ENCODE results near the gene POU1F1. TPM values are rescaled to one million over a fixed set of nuclear protein-coding genes. Genes with fewer than 3 reads are reported as not detected.
"Not testable (repeated sequence)": the region's sequence is repeated elsewhere in the genome, so short reads cannot be mapped to it uniquely, and the experiment has no call there.

POU1F1 gene
- total and polyA plus RNA-seq, 4 donors: 0.17 to 0.24 TPM; not detected in 2

GRCh38 chr3:87261925-87262324, 14.5 kb downstream of the POU1F1 start:
- H3K9me3 ChIP-seq (ENCODE audit: control insufficient read depth, insufficient read depth, low read length): no peaks in the 10 kb centered on the region
- H3K4me3 ChIP-seq (ENCODE audit: low read depth, low read length): no peak overlapping the region
- H3K36me3 ChIP-seq (ENCODE audit: control insufficient read depth, insufficient read depth, low read length): no peaks in the 10 kb centered on the region
- H3K27ac ChIP-seq (ENCODE audit: low read depth, low read length): no peak overlapping the region
- peak in 1 of 6 donors; percentile 34 for DNase-seq (ENCODE audit: low read depth in 4 of 6, low spot score in 6 of 6)
- no peaks in the 10 kb centered on the region for H3K27me3 ChIP-seq (ENCODE audit: control insufficient read depth, insufficient read depth, low read length)
- 44% methylated on average over 1 of the region's 2 CpGs for WGBS (ENCODE audit: insufficient coverage)
- H3K4me1 ChIP-seq (ENCODE audit: control insufficient read depth, insufficient read depth, low read length): no peaks in the 10 kb centered on the region

- DNase-seq (ENCODE audit: low read depth in 4 of 6, low spot score in 6 of 6): peak; percentile 13 to 84 (median 30)
- Histone ChIP-seq H3K27ac (ENCODE audit: low read depth, low read length) (no peak overlapping the region), H3K4me3 (ENCODE audit: low read depth, low read length) (no peak overlapping the region), H3K4me1 (ENCODE audit: control insufficient read depth, insufficient read depth, low read length) (no peaks in the 10 kb centered on the region), H3K9me3 (ENCODE audit: control insufficient read depth, insufficient read depth, low read length) (no peaks in the 10 kb centered on the region), H3K36me3 (ENCODE audit: control insufficient read depth, insufficient read depth, low read length) (no peaks in the 10 kb centered on the region), H3K27me3 (ENCODE audit: control insufficient read depth, insufficient read depth, low read length) (no peaks in the 10 kb centered on the region)
- no CpG with 5 or more reads among the region's 4 CpGs for WGBS (ENCODE audit: insufficient coverage)
Measured at GRCh38 chr3:87260270-87260669, 16.1 kb downstream of the POU1F1 start.

GRCh38 chr3:87250009-87250408, 26.4 kb downstream of the POU1F1 start:
- Histone ChIP-seq H3K27me3 (ENCODE audit: control insufficient read depth, insufficient read depth, low read length) (no peaks in the 10 kb centered on the region), H3K4me1 (ENCODE audit: control insufficient read depth, insufficient read depth, low read length) (no peaks in the 10 kb centered on the region), H3K36me3 (ENCODE audit: control insufficient read depth, insufficient read depth, low read length) (peaks cover 3% of the 10 kb centered on the region), H3K27ac (ENCODE audit: low read depth, low read length) (no peak overlapping the region), H3K9me3 (ENCODE audit: control insufficient read depth, insufficient read depth, low read length) (no peaks in the 10 kb centered on the region), H3K4me3 (ENCODE audit: low read depth, low read length) (no peak overlapping the region)
- no peak for DNase-seq (ENCODE audit: low read depth in 4 of 6, low spot score in 6 of 6)
- WGBS (ENCODE audit: insufficient coverage): no CpG with 5 or more reads among the region's 1 CpG

- no peaks in the 10 kb centered on the region for H3K4me1 ChIP-seq (ENCODE audit: control insufficient read depth, insufficient read depth, low read length)
- no peak for DNase-seq (ENCODE audit: low read depth in 4 of 6, low spot score in 6 of 6)
- no CpG with 5 or more reads among the region's 1 CpG for WGBS (ENCODE audit: insufficient coverage)
- no peak overlapping the region for H3K27ac ChIP-seq (ENCODE audit: low read depth, low read length)
- H3K36me3 ChIP-seq (ENCODE audit: control insufficient read depth, insufficient read depth, low read length): peaks cover 3% of the 10 kb centered on the region
- H3K4me3 ChIP-seq (ENCODE audit: low read depth, low read length): no peak overlapping the region
- no peaks in the 10 kb centered on the region for H3K9me3 ChIP-seq (ENCODE audit: control insufficient read depth, insufficient read depth, low read length)
- no peaks in the 10 kb centered on the region for H3K27me3 ChIP-seq (ENCODE audit: control insufficient read depth, insufficient read depth, low read length)
Measured at GRCh38 chr3:87248831-87249230, 27.6 kb downstream of the POU1F1 start.

GRCh38 chr3:87248231-87248630, 28.2 kb downstream of the POU1F1 start:
- 84% methylated on average over 4 of the region's 6 CpGs for WGBS (ENCODE audit: insufficient coverage)

GRCh38 chr3:87247430-87247773, 29.0 kb downstream of the POU1F1 start:
- no CpG with 5 or more reads among the region's 1 CpG for WGBS (ENCODE audit: insufficient coverage)
- no peak for DNase-seq (ENCODE audit: low read depth in 4 of 6, low spot score in 6 of 6)
- no peaks in the 10 kb centered on the region for H3K27me3 ChIP-seq (ENCODE audit: control insufficient read depth, insufficient read depth, low read length)

More at GRCh38 chr3:87248231-87248630, 28.2 kb downstream of the POU1F1 start:
- H3K9me3 ChIP-seq (ENCODE audit: control insufficient read depth, insufficient read depth, low read length); H3K27ac ChIP-seq (ENCODE audit: low read depth, low read length); H3K4me1 ChIP-seq (ENCODE audit: control insufficient read depth, insufficient read depth, low read length); DNase-seq (ENCODE audit: low read depth in 4 of 6, low spot score in 6 of 6); H3K27me3 ChIP-seq (ENCODE audit: control insufficient read depth, insufficient read depth, low read length); H3K36me3 ChIP-seq (ENCODE audit: control insufficient read depth, insufficient read depth, low read length); H3K4me3 ChIP-seq (ENCODE audit: low read depth, low read length): not testable (repeated sequence)

GRCh38 chr3:87246662-87247429, 29.5 kb downstream of the POU1F1 start:
- no CpG with 5 or more reads among the region's 3 CpGs for WGBS (ENCODE audit: insufficient coverage)
- no peaks in the 10 kb centered on the region for H3K4me1 ChIP-seq (ENCODE audit: control insufficient read depth, insufficient read depth, low read length)
- no peak overlapping the region for H3K4me3 ChIP-seq (ENCODE audit: low read depth, low read length)
- no peak overlapping the region for H3K27ac ChIP-seq (ENCODE audit: low read depth, low read length)
- H3K36me3 ChIP-seq (ENCODE audit: control insufficient read depth, insufficient read depth, low read length): peaks cover 3% of the 10 kb centered on the region
- no peaks in the 10 kb centered on the region for H3K27me3 ChIP-seq (ENCODE audit: control insufficient read depth, insufficient read depth, low read length)
- peak in 1 of 6 donors; percentile 12 for DNase-seq (ENCODE audit: low read depth in 4 of 6, low spot score in 6 of 6)
- H3K9me3 ChIP-seq (ENCODE audit: control insufficient read depth, insufficient read depth, low read length): no peaks in the 10 kb centered on the region

More at GRCh38 chr3:87247430-87247773, 29.0 kb downstream of the POU1F1 start:
- no peak overlapping the region for H3K27ac ChIP-seq (ENCODE audit: low read depth, low read length)
- peaks cover 3% of the 10 kb centered on the region for H3K36me3 ChIP-seq (ENCODE audit: control insufficient read depth, insufficient read depth, low read length)
- no peaks in the 10 kb centered on the region for H3K9me3 ChIP-seq (ENCODE audit: control insufficient read depth, insufficient read depth, low read length)
- H3K4me1 ChIP-seq (ENCODE audit: control insufficient read depth, insufficient read depth, low read length): no peaks in the 10 kb centered on the region
- no peak overlapping the region for H3K4me3 ChIP-seq (ENCODE audit: low read depth, low read length)

- DNase-seq (ENCODE audit: low read depth in 4 of 6, low spot score in 6 of 6): no peak
- Histone ChIP-seq H3K27me3 (ENCODE audit: control insufficient read depth, insufficient read depth, low read length) (no peaks in the 10 kb centered on the region), H3K27ac (ENCODE audit: low read depth, low read length) (no peak overlapping the region), H3K36me3 (ENCODE audit: control insufficient read depth, insufficient read depth, low read length) (no peaks in the 10 kb centered on the region), H3K4me1 (ENCODE audit: control insufficient read depth, insufficient read depth, low read length) (no peaks in the 10 kb centered on the region), H3K4me3 (ENCODE audit: low read depth, low read length) (no peak overlapping the region), H3K9me3 (ENCODE audit: control insufficient read depth, insufficient read depth, low read length) (no peaks in the 10 kb centered on the region)
- WGBS (ENCODE audit: insufficient coverage): no CpG with 5 or more reads among the region's 1 CpG
Measured at GRCh38 chr3:87236093-87236492, 40.3 kb downstream of the POU1F1 start.

GRCh38 chr3:87233805-87234204, 42.6 kb downstream of the POU1F1 start:
- no peaks in the 10 kb centered on the region for H3K36me3 ChIP-seq (ENCODE audit: control insufficient read depth, insufficient read depth, low read length)
- H3K4me1 ChIP-seq (ENCODE audit: control insufficient read depth, insufficient read depth, low read length): no peaks in the 10 kb centered on the region
- H3K27ac ChIP-seq (ENCODE audit: low read depth, low read length): no peak overlapping the region
- no CpG with 5 or more reads among the region's 1 CpG for WGBS (ENCODE audit: insufficient coverage)
- H3K4me3 ChIP-seq (ENCODE audit: low read depth, low read length): no peak overlapping the region
- DNase-seq (ENCODE audit: low read depth in 4 of 6, low spot score in 6 of 6): no peak
- H3K27me3 ChIP-seq (ENCODE audit: control insufficient read depth, insufficient read depth, low read length): no peaks in the 10 kb centered on the region
- no peaks in the 10 kb centered on the region for H3K9me3 ChIP-seq (ENCODE audit: control insufficient read depth, insufficient read depth, low read length)

GRCh38 chr3:87229113-87229512, 47.3 kb downstream of the POU1F1 start:
- no peak overlapping the region for H3K27ac ChIP-seq (ENCODE audit: low read depth, low read length)
- no peaks in the 10 kb centered on the region for H3K36me3 ChIP-seq (ENCODE audit: control insufficient read depth, insufficient read depth, low read length)
- no peaks in the 10 kb centered on the region for H3K9me3 ChIP-seq (ENCODE audit: control insufficient read depth, insufficient read depth, low read length)
- DNase-seq (ENCODE audit: low read depth in 4 of 6, low spot score in 6 of 6): no peak
- H3K4me3 ChIP-seq (ENCODE audit: low read depth, low read length): no peak overlapping the region
- H3K27me3 ChIP-seq (ENCODE audit: control insufficient read depth, insufficient read depth, low read length): no peaks in the 10 kb centered on the region
- no peaks in the 10 kb centered on the region for H3K4me1 ChIP-seq (ENCODE audit: control insufficient read depth, insufficient read depth, low read length)
- no CpG with 5 or more reads among the region's 1 CpG for WGBS (ENCODE audit: insufficient coverage)

Data from spinal cord (tissue), 10 donors.